Kidney (tissue), 14 donors: ENCODE data around the gene ALX3. TPM values are rescaled to one million over a fixed set of nuclear protein-coding genes. Genes with fewer than 3 reads are reported as not detected.

Source experiments
- DNase-seq, 5 donors: peaks; one replicate each; pipeline ENCODE4 v3.0.0-alpha.2; 2013 to 2020
- FAIRE-seq: peaks from 2 replicates; lab custom pipeline; 2012; peaks lifted over from hg19 to GRCh38; lab: Jason Lieb, UNC
- H3K27ac ChIP-seq, 2 donors: one replicate each; pipeline ENCODE4 v1.7.0; 2013; ENCODE audit warnings: low read depth in 2 of 2, low read length in 2 of 2, inconsistent platforms in 1 of 2
- H3K27me3 ChIP-seq: one replicate; pipeline ENCODE4 v1.7.1; 2013; ENCODE audit warnings: low read length, inconsistent platforms; ENCODE audit not compliant: control insufficient read depth, insufficient read depth
- H3K36me3 ChIP-seq, 3 donors: one replicate each; pipeline versions ENCODE4 v1.7.0 to v1.7.1; 2013; ENCODE audit warnings: low read length in 3 of 3, control low read depth in 1 of 3, inconsistent platforms in 1 of 3; ENCODE audit not compliant: insufficient read depth in 3 of 3, control insufficient read depth in 2 of 3
- H3K4me1 ChIP-seq, 3 donors: one replicate each; pipeline versions ENCODE4 v1.7.0 to v1.7.1; 2013; ENCODE audit warnings: low read length in 3 of 3, inconsistent platforms in 1 of 3, low read depth in 1 of 3; ENCODE audit not compliant: control insufficient read depth in 2 of 3, insufficient read depth in 2 of 3
- H3K4me3 ChIP-seq, 3 donors: one replicate each; pipeline versions ENCODE4 v1.7.0 to v1.8.1; 2013; ENCODE audit warnings: low read length in 3 of 3, control low read depth in 1 of 3, inconsistent platforms in 1 of 3
- H3K9ac ChIP-seq, 3 donors: one replicate each; pipeline versions ENCODE4 v1.7.0 to v1.7.1; 2013; ENCODE audit warnings: low read length in 3 of 3, control low read depth in 1 of 3, inconsistent platforms in 1 of 3
- H3K9me3 ChIP-seq, 3 donors: one replicate each; pipeline versions ENCODE4 v1.7.0 to v1.7.1; 2013; ENCODE audit warnings: low read length in 3 of 3, control low read depth in 1 of 3, inconsistent platforms in 1 of 3; ENCODE audit not compliant: control insufficient read depth in 2 of 3, insufficient read depth in 1 of 3
- CTCF ChIP-seq: IDR thresholded peaks from 3 replicates; pipeline ENCODE4 v1.5.1; 2012; ENCODE audit warnings: mild to moderate bottlenecking, moderate library complexity, borderline replicate concordance; ENCODE audit not compliant: insufficient read depth; ENCODE audit errors: extremely low read depth
- intact Hi-C: fragments of 100-400 bp; cut with DNase I; formaldehyde crosslinking; loops from one replicate; pipeline ENCODE4 v1.11.1; 2022
- polyA plus RNA-seq: library from polyadenylated mRNA; stranded (reverse); fragments of 350-450 nt; fragmentation: Illumina TruSeq; extraction: RNeasy Lipid Tissue Mini Kit (QIAGEN cat#74804); gene quantifications from one replicate; pipeline ENCODE4 v1.2.3, GENCODE V29; 2014; ENCODE audit warnings: low read depth, low replicate concordance; ENCODE audit not compliant: insufficient read depth
- total RNA-seq: library from RNA; stranded (reverse); fragmentation: NEBNext Ultra II Directional; extraction: Animal tissue kit (Norgen Biotek cat#: 25700); gene quantifications from one replicate; pipeline ENCODE4 v1.2.1, GENCODE V29; 2021
- donor health status: control.
- donor health status: control.
- donor health status: control.
- donor health status: control.
- donor health status: control.
- donor health status: DM: yes; HTN: yes; CAD: no.
- donor health status: Normal renal cell carcinoma (clear cell type).

The ALX3 gene
- total and polyA plus RNA-seq, 2 donors from 2014 or later: not detected

GRCh38 chr1:110064576-110065337 lies 5.7 kb downstream of the ALX3 start:
- no peak overlapping the region for H3K9ac ChIP-seq
- no peaks in the 10 kb centered on the region for H3K9me3 ChIP-seq
- peaks cover 20% of the 10 kb centered on the region for H3K27me3 ChIP-seq
- DNase-seq: no peak
- intact Hi-C loops: no loop called here
- FAIRE-seq: no peak
- H3K4me3 ChIP-seq: no peak overlapping the region
- H3K27ac ChIP-seq: no peak overlapping the region
- no peaks in the 10 kb centered on the region for H3K36me3 ChIP-seq
- peaks cover 0 to 4% (median 0%) of the 10 kb centered on the region in 3 donors for H3K4me1 ChIP-seq
- TF ChIP-seq CTCF: no peak

- no peak for FAIRE-seq
- H3K36me3 ChIP-seq: peaks cover 0 to 2% (median 0%) of the 10 kb centered on the region in 3 donors
- intact Hi-C loops: no loop called here
Measured at GRCh38 chr1:110063781-110064180, 6.7 kb downstream of the ALX3 start.

GRCh38 chr1:110062612-110063011 lies 7.9 kb downstream of the ALX3 start:
- DNase-seq (no peak), FAIRE-seq (no peak)
- Histone ChIP-seq H3K9me3 (no peaks in the 10 kb centered on the region), H3K9ac (no peak overlapping the region), H3K27ac (no peak overlapping the region), H3K27me3 (peaks cover 9% of the 10 kb centered on the region), H3K4me3 (no peak overlapping the region), H3K4me1 (no peaks in the 10 kb centered on the region), H3K36me3 (peaks cover 0 to 7% (median 0%) of the 10 kb centered on the region in 3 donors)
- TF ChIP-seq CTCF: no peak
- intact Hi-C loops: no loop called here

More at GRCh38 chr1:110063781-110064180, 6.7 kb downstream of the ALX3 start:
- DNase-seq: no peak
- no peak overlapping the region for H3K27ac ChIP-seq
- H3K4me3 ChIP-seq: no peak overlapping the region
- no peak for TF ChIP-seq CTCF
- H3K9ac ChIP-seq: no peak overlapping the region
- peaks cover 0 to 2% (median 0%) of the 10 kb centered on the region in 3 donors for H3K4me1 ChIP-seq
- H3K9me3 ChIP-seq: no peaks in the 10 kb centered on the region
- H3K27me3 ChIP-seq: peaks cover 16% of the 10 kb centered on the region
